HCT116 (cell line): ENCODE results near the gene CCDC71. TPM values are rescaled to one million over a fixed set of nuclear protein-coding genes. Genes with fewer than 3 reads are reported as not detected.

Source experiments
- ATAC-seq: fragments of 200-7000 bp; cut with Tn5 transposase; 2 replicates; pipeline ENCODE4 v1.9.1; 2020; ENCODE audit warnings: mild to moderate bottlenecking, moderate library complexity
- BruUV-seq: library from RNA; stranded (reverse); fragments of 400-500 nt; replicated peaks from 2 replicates; lab custom pipeline; 2021; lab: Mats Ljungman, UMichigan
- CTCF ChIA-PET: fragments of 300-600 bp; sonication (Branson Sonifier 250); formaldehyde crosslinking; loops from one replicate; lab custom pipeline; 2021; ENCODE audit warnings: antibody characterized with exemption; lab: Charles Lee
- POLR2A ChIA-PET: fragments of 300-600, 350-600 bp; sonication (Branson Sonifier 250); formaldehyde crosslinking; loops from one replicate; lab custom pipeline; 2021; ENCODE audit warnings: antibody characterized with exemption; lab: Charles Lee
- RAD21 ChIA-PET, 2 experiments: fragments of 300-600 bp; sonication (Branson Sonifier 250); formaldehyde crosslinking; loops; one replicate each; lab custom pipeline; 2023; ENCODE audit warnings: low total read pairs in 2 of 2; ENCODE audit not compliant: uncharacterized antibody in 2 of 2, unreplicated experiment in 2 of 2, low non-redundant PET in 1 of 2; lab: Charles Lee
- DNase-seq: peaks from one replicate; pipeline ENCODE4 v3.0.0-alpha.2; 2010; ENCODE audit warnings: low read depth, low spot score
- H2AFZ ChIP-seq: fragments of 200-600 bp; shearing (Covaris generic), sonication (generic); 2 replicates; pipeline ENCODE4 v1.6.1; 2017; ENCODE audit warnings: low read depth, mixed run types, mixed read lengths, antibody characterized with exemption, low read length; ENCODE audit not compliant: poor library complexity, severe bottlenecking
- H3K27ac ChIP-seq: 2 replicates; pipeline ENCODE4 v1.5.1; 2012; ENCODE audit warnings: low read depth, low read length
- H3K27me3 ChIP-seq: fragments of 200-600 bp; sonication (generic); 2 replicates; pipeline ENCODE4 v1.6.1; 2016; ENCODE audit warnings: mixed run types, low read length, mixed read lengths; ENCODE audit not compliant: insufficient read depth
- H3K36me3 ChIP-seq, 2 experiments: fragments of 200-500 bp in 1 of 2; fragments of 200-600 bp in 1 of 2; sonication (Bioruptor generic) in 1 of 2; sonication (generic) in 1 of 2; 2 replicates each; pipeline versions ENCODE4 v1.5.1 to v1.6.1; 2014 to 2016; ENCODE audit warnings: low read length in 2 of 2, inconsistent platforms in 1 of 2, mixed read lengths in 1 of 2, mixed run types in 1 of 2; ENCODE audit not compliant: insufficient read depth in 2 of 2, control insufficient read depth in 1 of 2
- H3K4me1 ChIP-seq, 2 experiments: fragments of 200-600 bp in 1 of 2; sonication (generic) in 1 of 2; 2 replicates each; pipeline versions ENCODE4 v1.5.1 to v1.6.1; 2012 to 2017; ENCODE audit warnings: low read length in 2 of 2, inconsistent platforms in 1 of 2, mild to moderate bottlenecking in 1 of 2, mixed read lengths in 1 of 2, mixed run types in 1 of 2, moderate library complexity in 1 of 2; ENCODE audit not compliant: insufficient read depth in 2 of 2, control insufficient read depth in 1 of 2
- H3K4me2 ChIP-seq: fragments of 200-600 bp; sonication (generic); 2 replicates; pipeline ENCODE4 v1.6.1; 2017; ENCODE audit warnings: mixed run types, low read length, mixed read lengths
- H3K4me3 ChIP-seq, 2 experiments: fragments of 200-600 bp in 1 of 2; sonication (generic) in 1 of 2; replicated peaks in 1 of 2; 2 replicates each; pipeline ENCODE4 v1.5.1; 2011 to 2016; ENCODE audit warnings: low read length in 2 of 2, control low read depth in 1 of 2, low read depth in 1 of 2, mild to moderate bottlenecking in 1 of 2, mixed read lengths in 1 of 2, mixed run types in 1 of 2
- H3K79me2 ChIP-seq: fragments of 200-600 bp; sonication (generic); 2 replicates; pipeline ENCODE4 v1.6.1; 2017; ENCODE audit warnings: mild to moderate bottlenecking, mixed run types, low read length, moderate library complexity, mixed read lengths; ENCODE audit not compliant: insufficient read depth
- H3K9ac ChIP-seq: fragments of 200-600 bp; sonication (generic); 2 replicates; pipeline ENCODE4 v1.6.1; 2016; ENCODE audit warnings: low read length, mixed read lengths
- H3K9me2 ChIP-seq: fragments of 200-600 bp; sonication (generic), shearing (Covaris generic); 2 replicates; pipeline ENCODE4 v1.6.1; 2017; ENCODE audit warnings: mixed run types, mild to moderate bottlenecking, moderate library complexity; ENCODE audit not compliant: insufficient read depth
- H3K9me3 ChIP-seq, 2 experiments: fragments of 200-500 bp in 1 of 2; fragments of 200-600 bp in 1 of 2; sonication (Bioruptor generic) in 1 of 2; sonication (generic) in 1 of 2; 2 replicates each; pipeline ENCODE4 v1.6.1; 2014 to 2017; ENCODE audit warnings: low read length in 2 of 2, mixed read lengths in 2 of 2, inconsistent platforms in 1 of 2, low read depth in 1 of 2, mild to moderate bottlenecking in 1 of 2, mixed run types in 1 of 2, moderate library complexity in 1 of 2; ENCODE audit not compliant: control insufficient read depth in 1 of 2, insufficient read depth in 1 of 2
- H4K20me1 ChIP-seq: fragments of 200-600 bp; sonication (generic), shearing (Covaris generic); 2 replicates; pipeline ENCODE4 v1.6.1; 2017; ENCODE audit warnings: mixed run types, mild to moderate bottlenecking, moderate library complexity; ENCODE audit not compliant: insufficient read depth
- ATF3 ChIP-seq: IDR thresholded peaks from 2 replicates; pipeline ENCODE4 v1.6.1; 2012
- CBX3 ChIP-seq: IDR thresholded peaks from 2 replicates; pipeline ENCODE4 v1.6.1; 2012; ENCODE audit warnings: low read depth
- CEBPB ChIP-seq: IDR thresholded peaks from 2 replicates; pipeline ENCODE4 v1.6.1; 2012; ENCODE audit warnings: low read depth
- CTCF ChIP-seq, 3 experiments: fragments of 200-600 bp in 1 of 3; sonication (generic) in 1 of 3; IDR thresholded peaks in 2 of 3; conservative IDR thresholded peaks in 1 of 3; 2 replicates each; pipeline ENCODE4 v1.5.1; 2012 to 2017; ENCODE audit warnings: low read depth in 2 of 3, low read length in 2 of 3, antibody characterized with exemption in 1 of 3, borderline replicate concordance in 1 of 3, control low read depth in 1 of 3, mild to moderate bottlenecking in 1 of 3, mixed read lengths in 1 of 3, mixed run types in 1 of 3, moderate library complexity in 1 of 3; ENCODE audit not compliant: insufficient read depth in 1 of 3
- ELF1 ChIP-seq: IDR thresholded peaks from 2 replicates; pipeline ENCODE4 v1.6.1; 2012; ENCODE audit warnings: low read depth, borderline replicate concordance
- FOSL1 ChIP-seq: IDR thresholded peaks from 2 replicates; pipeline ENCODE4 v1.6.1; 2012; ENCODE audit warnings: low read depth
- JUND ChIP-seq: IDR thresholded peaks from 2 replicates; pipeline ENCODE4 v1.6.1; 2012
- MAX ChIP-seq: IDR thresholded peaks from 2 replicates; pipeline ENCODE4 v1.6.1; 2012
- POLR2A ChIP-seq: IDR thresholded peaks from 2 replicates; pipeline ENCODE4 v1.7.0; 2011; ENCODE audit warnings: borderline replicate concordance; ENCODE audit not compliant: insufficient read depth, insufficient read length; ENCODE audit errors: extremely low read depth
- POLR2AphosphoS5 ChIP-seq: IDR thresholded peaks from 2 replicates; pipeline ENCODE4 v1.6.1; 2011; ENCODE audit warnings: mild to moderate bottlenecking, low read depth, low read length, moderate library complexity
- REST ChIP-seq: IDR thresholded peaks from 2 replicates; pipeline ENCODE4 v1.6.1; 2012; ENCODE audit warnings: low read depth
- SIN3A ChIP-seq: IDR thresholded peaks from 2 replicates; pipeline ENCODE4 v1.6.1; 2012; ENCODE audit warnings: low read depth
- SP1 ChIP-seq: IDR thresholded peaks from 2 replicates; pipeline ENCODE4 v1.6.1; 2012; ENCODE audit warnings: low read depth
- TCF7L2 ChIP-seq: IDR thresholded peaks from 2 replicates; pipeline ENCODE4 v1.7.0; 2011; ENCODE audit warnings: borderline replicate concordance, inconsistent platforms; ENCODE audit not compliant: insufficient read depth, insufficient read length; ENCODE audit errors: extremely low read depth
- YY1 ChIP-seq: IDR thresholded peaks from 2 replicates; pipeline ENCODE4 v1.6.1; 2011; ENCODE audit warnings: low read length, low read depth, moderate library complexity, mild to moderate bottlenecking; ENCODE audit not compliant: insufficient replicate concordance; ENCODE audit errors: extremely low read depth
- ZBTB33 ChIP-seq: IDR thresholded peaks from 2 replicates; pipeline ENCODE4 v1.6.1; 2011; ENCODE audit warnings: mild to moderate bottlenecking, low read length, moderate library complexity; ENCODE audit not compliant: insufficient replicate concordance; ENCODE audit errors: extremely low read depth
- ZNF274 ChIP-seq: fragments of 200-500 bp; sonication (Bioruptor generic); IDR thresholded peaks from 2 replicates; pipeline ENCODE4 v1.6.1; 2014; ENCODE audit warnings: mild to moderate bottlenecking, low read depth, low read length, inconsistent platforms
- intact Hi-C: fragments of 100-400 bp; cut with micrococcal nuclease; formaldehyde crosslinking; loops from 2 replicates; pipeline ENCODE4 v1.10.0; 2022
- total RNA-seq: library from RNA; stranded (reverse); gene quantifications from one replicate; pipeline ENCODE4 v1.2.1, GENCODE V29; 2021; ENCODE audit not compliant: unreplicated experiment

The CCDC71 gene
- total RNA-seq, 1 experiment from 2014 or later: 32.8 TPM

- ChIA-PET POLR2A (no interaction called here), CTCF (no interaction called here), RAD21 (no interaction called here)
- no peaks in the 10 kb centered on the region for H3K27me3 ChIP-seq
- peak overlapping the region; percentile 100 for H3K27ac ChIP-seq
- peak overlapping the region; percentile 77 to 83 for H3K4me3 ChIP-seq
- no peaks in the 10 kb centered on the region for H3K9me2 ChIP-seq
- H3K9me3 ChIP-seq: no peaks in the 10 kb centered on the region
- H3K36me3 ChIP-seq: peaks cover 39 to 40% of the 10 kb centered on the region in 2 experiments
- H3K9ac ChIP-seq: peak overlapping the region; percentile 96
- BruUV-seq: no TSS peak
- TF ChIP-seq TCF7L2 (no peak), MAX (no peak), ZBTB33 (no peak), CBX3 (no peak), CTCF (IDR thresholded peaks at IDR 0.05 in 2 of 3, conservative IDR thresholded peaks at IDR 0.05 in 1 of 3; ENCODE audit: borderline replicate concordance in 1 of 3, insufficient read depth in 1 of 3, low read depth in 2 of 3, low read length in 2 of 3) (no peak), POLR2A (no peak), ZNF274 (no peak), POLR2AphosphoS5 (no peak), REST (no peak), SP1 (no peak), CEBPB (no peak), ATF3 (no peak), JUND (no peak), SIN3A (no peak), YY1 (no peak), FOSL1 (no peak), ELF1 (no peak)
- H3K79me2 ChIP-seq: peaks cover 21% of the 10 kb centered on the region
- H3K4me1 ChIP-seq: peaks cover 7 to 14% of the 10 kb centered on the region in 2 experiments
- ATAC-seq: no peak
- intact Hi-C loops: no loop called here
- no peak overlapping the region for H2AFZ ChIP-seq
- H3K4me2 ChIP-seq: peak overlapping the region; percentile 99
- H4K20me1 ChIP-seq: no peaks in the 10 kb centered on the region
- DNase-seq: no peak
Observed at GRCh38 chr3:49119439-49119838, 46.7 kb downstream of the CCDC71 start.
